Measurements from ENCODE around the gene IPO13. TPM values are rescaled to one million over a fixed set of nuclear protein-coding genes. Genes with fewer than 3 reads are reported as not detected.
A peak's percentile ranks its signal among the peaks of the same experiment; 100 is the strongest.

Gene IPO13
- polyA plus RNA-seq, 1 of the 3 experiments (the other 2 are of a cell fraction): 15.5 TPM

DNA sequence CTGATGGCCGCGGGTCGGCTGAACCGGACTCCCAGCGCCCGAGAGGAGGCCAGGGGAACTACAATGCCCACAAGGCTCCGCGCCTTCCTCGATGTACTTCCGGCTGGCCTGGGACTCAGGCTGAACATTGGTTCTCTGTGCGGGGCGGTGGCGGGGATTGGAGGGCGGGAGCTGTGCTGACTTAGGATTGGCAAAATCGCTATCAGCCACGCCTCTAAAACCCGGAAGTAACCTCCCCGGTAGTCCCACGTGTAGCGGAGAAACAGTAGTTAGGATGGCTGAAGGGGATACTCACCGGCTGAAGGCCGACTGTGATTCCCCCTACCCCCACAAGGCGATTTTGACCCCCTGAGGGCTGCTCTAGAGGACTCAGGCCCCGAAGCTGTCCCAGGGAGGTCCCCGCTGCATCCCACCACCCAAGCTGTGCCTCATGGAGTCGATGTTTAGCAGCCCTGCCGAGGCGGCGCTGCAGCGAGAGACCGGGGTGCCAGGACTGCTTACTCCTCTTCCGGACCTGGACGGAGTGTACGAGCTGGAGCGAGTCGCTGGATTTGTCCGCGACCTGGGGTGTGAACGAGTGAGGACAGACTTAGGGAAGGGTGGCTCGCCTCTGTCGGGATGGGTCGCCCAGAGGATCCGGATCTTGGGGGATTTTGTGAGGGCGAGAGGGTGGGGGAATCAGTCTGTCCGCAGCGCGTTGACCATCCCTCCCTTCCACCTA lies 23.2 kb downstream of the IPO13 start, which contains the start of gene DPH2:
DPH2 (plus strand) TSS at position 265 of the 721 bp plus-strand sequence; CDS start at position 431, 166 bp downstream.
- Histone ChIP-seq H3K9me3 (no peaks in the 10 kb centered on the region), H4K20me1 (ENCODE audit: insufficient read depth) (no peaks in the 10 kb centered on the region), H3K4me3 (ENCODE audit: low read depth in 2 of 2, low read length in 1 of 2) (peak within 1 kb of the TSS; percentile 98 to 100), H3K9ac (peak within 1 kb of the TSS; percentile 82), H3K27ac (ENCODE audit: low read depth in 2 of 2, low read length in 1 of 2) (peak within 1 kb of the TSS; percentile 32 to 65; a peak in 3 of 4 replicates), H3K9me2 (no peaks in the 10 kb centered on the region), H3K4me2 (peak within 1 kb of the TSS; percentile 95), H3K27me3 (ENCODE audit: insufficient read depth) (no peaks in the 10 kb centered on the region), H3K36me3 (replicated peaks in 1 of 2; ENCODE audit: control insufficient read depth in 1 of 2, insufficient read depth in 2 of 2, low read length in 1 of 2) (peaks cover 0 to 38% of the 10 kb centered on the region in 2 experiments), H3K4me1 (ENCODE audit: control insufficient read depth in 1 of 2, insufficient read depth in 2 of 2, low read depth in 1 of 2, low read length in 1 of 2) (peaks cover 3 to 23% of the 10 kb centered on the region in 2 experiments; a peak in 1 of 4 replicates), H2AFZ (ENCODE audit: low read depth) (peak within 1 kb of the TSS; percentile 90), H3F3A (replicated peaks; ENCODE audit: insufficient read depth) (peaks cover 14% of the 10 kb centered on the region), H3K79me2 (ENCODE audit: insufficient read depth) (peaks cover 19% of the 10 kb centered on the region)
- DNase-seq: peak; percentile 96
- WGBS (ENCODE audit: low lambda C conversion rate): 2% methylated on average over 14 of the region's 47 CpGs
- ChIA-PET POLR2A (interaction anchor here (0.9 to 1.4 kb wide), 4 partner anchors 8 to 61 kb away, joined by 3 to 4 read pairs (median 3); no protein-coding TSS in a partner anchor), CTCF (interaction anchor here (0.6 to 1.2 kb wide), 4 partner anchors 35 to 440 kb away, joined by 3 to 4 read pairs (median 3); no protein-coding TSS in a partner anchor)
- no peak for TF ChIP-seq NFIC (IDR thresholded peaks at IDR 0.05; ENCODE audit: borderline replicate concordance)
- TF ChIP-seq MEF2A (IDR thresholded peaks at IDR 0.05; ENCODE audit: borderline replicate concordance, low read depth): no peak
- TF ChIP-seq RXRA (IDR thresholded peaks at IDR 0.05; ENCODE audit: borderline replicate concordance, low read depth): no peak
- TF ChIP-seq YY1 (IDR thresholded peaks at IDR 0.05; ENCODE audit: low read depth): peak; percentile 77; the same call in 1 of the 2 replicates
- no peak for TF ChIP-seq TCF12 (IDR thresholded peaks at IDR 0.05)
- TF ChIP-seq, protein P1, sequence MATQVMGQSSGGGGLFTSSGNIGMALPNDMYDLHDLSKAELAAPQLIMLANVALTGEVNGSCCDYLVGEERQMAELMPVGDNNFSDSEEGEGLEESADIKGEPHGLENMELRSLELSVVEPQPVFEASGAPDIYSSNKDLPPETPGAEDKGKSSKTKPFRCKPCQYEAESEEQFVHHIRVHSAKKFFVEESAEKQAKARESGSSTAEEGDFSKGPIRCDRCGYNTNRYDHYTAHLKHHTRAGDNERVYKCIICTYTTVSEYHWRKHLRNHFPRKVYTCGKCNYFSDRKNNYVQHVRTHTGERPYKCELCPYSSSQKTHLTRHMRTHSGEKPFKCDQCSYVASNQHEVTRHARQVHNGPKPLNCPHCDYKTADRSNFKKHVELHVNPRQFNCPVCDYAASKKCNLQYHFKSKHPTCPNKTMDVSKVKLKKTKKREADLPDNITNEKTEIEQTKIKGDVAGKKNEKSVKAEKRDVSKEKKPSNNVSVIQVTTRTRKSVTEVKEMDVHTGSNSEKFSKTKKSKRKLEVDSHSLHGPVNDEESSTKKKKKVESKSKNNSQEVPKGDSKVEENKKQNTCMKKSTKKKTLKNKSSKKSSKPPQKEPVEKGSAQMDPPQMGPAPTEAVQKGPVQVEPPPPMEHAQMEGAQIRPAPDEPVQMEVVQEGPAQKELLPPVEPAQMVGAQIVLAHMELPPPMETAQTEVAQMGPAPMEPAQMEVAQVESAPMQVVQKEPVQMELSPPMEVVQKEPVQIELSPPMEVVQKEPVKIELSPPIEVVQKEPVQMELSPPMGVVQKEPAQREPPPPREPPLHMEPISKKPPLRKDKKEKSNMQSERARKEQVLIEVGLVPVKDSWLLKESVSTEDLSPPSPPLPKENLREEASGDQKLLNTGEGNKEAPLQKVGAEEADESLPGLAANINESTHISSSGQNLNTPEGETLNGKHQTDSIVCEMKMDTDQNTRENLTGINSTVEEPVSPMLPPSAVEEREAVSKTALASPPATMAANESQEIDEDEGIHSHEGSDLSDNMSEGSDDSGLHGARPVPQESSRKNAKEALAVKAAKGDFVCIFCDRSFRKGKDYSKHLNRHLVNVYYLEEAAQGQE (IDR thresholded peaks at IDR 0.05; ENCODE audit: low read depth, low read length): 0 out of 2 replicates have a peak, but pooled peaks have one; percentile 1
- TF ChIP-seq TAF1 (IDR thresholded peaks at IDR 0.05; ENCODE audit: borderline replicate concordance, low read depth, low read length): peak; percentile 53; the same call in 1 of the 2 replicates
- peak; percentile 95 for TF ChIP-seq CHD2 (IDR thresholded peaks at IDR 0.05; ENCODE audit: low read length, partially characterized antibody)
- TF ChIP-seq ELF1 (IDR thresholded peaks at IDR 0.05): peak; percentile 80
- TF ChIP-seq MAX (IDR thresholded peaks at IDR 0.05; ENCODE audit: low read depth): peak; percentile 99
- TF ChIP-seq GATA2 (CRISPR knock-in tag; IDR thresholded peaks at IDR 0.05): no peak
- TF ChIP-seq RAD21 (IDR thresholded peaks at IDR 0.05; ENCODE audit: low read length): no peak
- peak; percentile 64 for TF ChIP-seq POLR2AphosphoS5 (IDR thresholded peaks at IDR 0.05; ENCODE audit: low read depth, low read length)
- no peak for TF ChIP-seq FOXJ3 (CRISPR knock-in tag; IDR thresholded peaks at IDR 0.05)
- TF ChIP-seq EP300 (IDR thresholded peaks at IDR 0.05; ENCODE audit: borderline replicate concordance in 1 of 2, low read depth in 1 of 2, low read length in 1 of 2): no peak
- peak; percentile 99 for TF ChIP-seq MXI1 (IDR thresholded peaks at IDR 0.05; ENCODE audit: low read depth, low read length)
- TF ChIP-seq JUND (IDR thresholded peaks at IDR 0.05): no peak
- TF ChIP-seq FOSL2 (IDR thresholded peaks at IDR 0.05; ENCODE audit: borderline replicate concordance, low read depth): no peak
- peak; percentile 92 for TF ChIP-seq GABPA (IDR thresholded peaks at IDR 0.05; ENCODE audit: low read depth)
- TF ChIP-seq EZH2phosphoT487 (IDR thresholded peaks at IDR 0.05; ENCODE audit: borderline replicate concordance, low read depth): no peak
- TF ChIP-seq, protein P2, sequence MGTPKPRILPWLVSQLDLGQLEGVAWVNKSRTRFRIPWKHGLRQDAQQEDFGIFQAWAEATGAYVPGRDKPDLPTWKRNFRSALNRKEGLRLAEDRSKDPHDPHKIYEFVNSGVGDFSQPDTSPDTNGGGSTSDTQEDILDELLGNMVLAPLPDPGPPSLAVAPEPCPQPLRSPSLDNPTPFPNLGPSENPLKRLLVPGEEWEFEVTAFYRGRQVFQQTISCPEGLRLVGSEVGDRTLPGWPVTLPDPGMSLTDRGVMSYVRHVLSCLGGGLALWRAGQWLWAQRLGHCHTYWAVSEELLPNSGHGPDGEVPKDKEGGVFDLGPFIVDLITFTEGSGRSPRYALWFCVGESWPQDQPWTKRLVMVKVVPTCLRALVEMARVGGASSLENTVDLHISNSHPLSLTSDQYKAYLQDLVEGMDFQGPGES (IDR thresholded peaks at IDR 0.05; ENCODE audit: low read depth, low read length): peak; percentile 60
- TF ChIP-seq RFX5 (IDR thresholded peaks at IDR 0.05; ENCODE audit: low read length): peak; percentile 39; the same call in 1 of the 2 replicates
- no peak for TF ChIP-seq RCOR1 (IDR thresholded peaks at IDR 0.05; ENCODE audit: low read length)
- TF ChIP-seq NRF1 (IDR thresholded peaks at IDR 0.05; ENCODE audit: low read depth, low read length): no peak
- TF ChIP-seq, protein P3, sequence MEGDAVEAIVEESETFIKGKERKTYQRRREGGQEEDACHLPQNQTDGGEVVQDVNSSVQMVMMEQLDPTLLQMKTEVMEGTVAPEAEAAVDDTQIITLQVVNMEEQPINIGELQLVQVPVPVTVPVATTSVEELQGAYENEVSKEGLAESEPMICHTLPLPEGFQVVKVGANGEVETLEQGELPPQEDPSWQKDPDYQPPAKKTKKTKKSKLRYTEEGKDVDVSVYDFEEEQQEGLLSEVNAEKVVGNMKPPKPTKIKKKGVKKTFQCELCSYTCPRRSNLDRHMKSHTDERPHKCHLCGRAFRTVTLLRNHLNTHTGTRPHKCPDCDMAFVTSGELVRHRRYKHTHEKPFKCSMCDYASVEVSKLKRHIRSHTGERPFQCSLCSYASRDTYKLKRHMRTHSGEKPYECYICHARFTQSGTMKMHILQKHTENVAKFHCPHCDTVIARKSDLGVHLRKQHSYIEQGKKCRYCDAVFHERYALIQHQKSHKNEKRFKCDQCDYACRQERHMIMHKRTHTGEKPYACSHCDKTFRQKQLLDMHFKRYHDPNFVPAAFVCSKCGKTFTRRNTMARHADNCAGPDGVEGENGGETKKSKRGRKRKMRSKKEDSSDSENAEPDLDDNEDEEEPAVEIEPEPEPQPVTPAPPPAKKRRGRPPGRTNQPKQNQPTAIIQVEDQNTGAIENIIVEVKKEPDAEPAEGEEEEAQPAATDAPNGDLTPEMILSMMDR (IDR thresholded peaks at IDR 0.05): peak; percentile 26
- peak; percentile 93 for TF ChIP-seq SIN3A (IDR thresholded peaks at IDR 0.05; ENCODE audit: borderline replicate concordance, low read depth, low read length)

All from SK-N-SH (cell line).